Measurements from ENCODE around the gene FRYL.

Gene FRYL

DNA sequence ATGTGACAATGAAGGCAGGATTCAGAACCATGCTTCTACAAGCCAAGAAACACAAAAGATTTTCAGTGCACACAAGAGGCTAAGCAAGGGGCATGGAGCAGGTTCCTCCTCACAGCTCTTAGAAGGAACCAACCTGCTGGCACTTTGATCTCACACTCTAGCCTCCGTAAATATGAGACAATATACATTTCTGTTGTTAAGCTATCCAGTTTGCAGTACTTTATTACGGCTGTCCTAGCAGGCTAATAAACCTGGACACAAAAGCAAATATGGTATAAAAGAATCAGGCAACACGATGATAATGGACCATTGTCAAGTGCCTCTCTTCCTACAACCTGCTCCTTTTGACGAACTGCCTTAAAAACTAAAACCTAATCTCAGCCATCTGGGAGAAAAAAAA lies 175.6 kb downstream of the FRYL start:
- Histone ChIP-seq H3K9me3 (ENCODE audit: severe bottlenecking) (no peaks in the 10 kb centered on the region), H3K4me3 (ENCODE audit: severe bottlenecking) (no peak overlapping the region), H3K27ac (ENCODE audit: poor library complexity, severe bottlenecking) (no peak overlapping the region), H3K4me1 (ENCODE audit: insufficient read depth, poor library complexity, severe bottlenecking) (peaks cover 16% of the 10 kb centered on the region), H3K36me3 (ENCODE audit: low read depth) (peaks cover 41% of the 10 kb centered on the region), H3K27me3 (ENCODE audit: insufficient read depth, poor library complexity, severe bottlenecking) (no peaks in the 10 kb centered on the region)
- ATAC-seq (ENCODE audit: low read depth) (no peak), DNase-seq (ENCODE audit: low spot score) (no peak)
- TF ChIP-seq, protein P1, sequence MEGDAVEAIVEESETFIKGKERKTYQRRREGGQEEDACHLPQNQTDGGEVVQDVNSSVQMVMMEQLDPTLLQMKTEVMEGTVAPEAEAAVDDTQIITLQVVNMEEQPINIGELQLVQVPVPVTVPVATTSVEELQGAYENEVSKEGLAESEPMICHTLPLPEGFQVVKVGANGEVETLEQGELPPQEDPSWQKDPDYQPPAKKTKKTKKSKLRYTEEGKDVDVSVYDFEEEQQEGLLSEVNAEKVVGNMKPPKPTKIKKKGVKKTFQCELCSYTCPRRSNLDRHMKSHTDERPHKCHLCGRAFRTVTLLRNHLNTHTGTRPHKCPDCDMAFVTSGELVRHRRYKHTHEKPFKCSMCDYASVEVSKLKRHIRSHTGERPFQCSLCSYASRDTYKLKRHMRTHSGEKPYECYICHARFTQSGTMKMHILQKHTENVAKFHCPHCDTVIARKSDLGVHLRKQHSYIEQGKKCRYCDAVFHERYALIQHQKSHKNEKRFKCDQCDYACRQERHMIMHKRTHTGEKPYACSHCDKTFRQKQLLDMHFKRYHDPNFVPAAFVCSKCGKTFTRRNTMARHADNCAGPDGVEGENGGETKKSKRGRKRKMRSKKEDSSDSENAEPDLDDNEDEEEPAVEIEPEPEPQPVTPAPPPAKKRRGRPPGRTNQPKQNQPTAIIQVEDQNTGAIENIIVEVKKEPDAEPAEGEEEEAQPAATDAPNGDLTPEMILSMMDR (IDR thresholded peaks at IDR 0.05; ENCODE audit: poor library complexity, severe bottlenecking) = no peak

DNA sequence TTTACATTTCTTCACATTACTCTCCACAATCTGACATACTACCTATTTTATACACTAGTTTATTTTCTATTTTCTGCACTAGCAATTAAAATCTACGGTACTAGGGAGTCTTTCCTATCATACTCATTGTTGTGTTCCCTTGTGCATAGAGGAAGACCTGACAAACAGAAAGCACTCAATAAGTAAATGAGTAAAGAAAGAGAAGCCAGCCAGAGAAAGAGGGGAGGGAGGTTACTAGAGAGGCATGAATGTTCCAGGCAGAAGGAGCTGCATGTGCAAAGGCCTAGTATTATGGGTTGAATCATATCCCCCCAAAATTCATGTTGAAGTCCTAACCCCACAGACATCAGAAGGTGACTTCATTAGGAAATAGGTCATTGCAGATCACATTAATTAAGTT lies 176.0 kb downstream of the FRYL start:
- Histone ChIP-seq H3K27me3 (ENCODE audit: insufficient read depth, poor library complexity, severe bottlenecking) (no peaks in the 10 kb centered on the region), H3K4me1 (ENCODE audit: insufficient read depth, poor library complexity, severe bottlenecking) (peaks cover 16% of the 10 kb centered on the region), H3K4me3 (ENCODE audit: severe bottlenecking) (no peak overlapping the region), H3K9me3 (ENCODE audit: severe bottlenecking) (no peaks in the 10 kb centered on the region), H3K36me3 (ENCODE audit: low read depth) (peaks cover 45% of the 10 kb centered on the region), H3K27ac (ENCODE audit: poor library complexity, severe bottlenecking) (peak overlapping the region; percentile 51)
- DNase-seq (ENCODE audit: low spot score) = no peak
- TF ChIP-seq, protein P1 (IDR thresholded peaks at IDR 0.05; ENCODE audit: poor library complexity, severe bottlenecking) = no peak
- no peak for ATAC-seq (ENCODE audit: low read depth)

DNA sequence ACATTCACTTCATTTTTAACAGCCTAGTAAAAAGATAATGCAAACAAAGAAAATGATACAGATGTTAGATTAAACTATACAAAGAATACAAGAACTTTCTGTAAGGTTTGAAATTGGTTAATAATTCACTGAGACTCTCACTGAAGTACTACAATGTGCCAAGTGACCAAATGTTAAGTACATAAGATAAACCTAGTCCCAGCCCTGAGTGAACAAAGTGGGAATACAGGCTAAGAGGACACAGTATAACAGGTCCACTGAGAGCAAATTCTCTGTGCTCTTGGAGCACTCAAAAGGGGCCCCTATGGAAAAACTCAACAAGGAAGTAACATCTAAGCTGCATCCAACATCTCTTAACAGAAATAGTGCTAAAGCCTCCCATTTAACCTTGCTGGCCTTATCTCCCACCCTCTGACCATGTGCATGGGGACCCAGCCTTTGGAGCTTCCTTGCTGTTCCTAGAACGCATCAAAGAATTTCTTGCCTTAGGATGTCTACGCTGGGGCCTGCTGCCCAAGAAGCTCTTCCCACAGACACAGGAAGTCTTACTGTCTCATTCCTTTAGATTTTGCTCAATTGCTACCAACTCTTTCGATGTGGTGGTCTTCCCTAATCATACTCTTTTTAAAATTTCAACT lies 176.6 kb downstream of the FRYL start:
- peak overlapping the region; percentile 51 for H3K27ac ChIP-seq (ENCODE audit: poor library complexity, severe bottlenecking)
- H3K36me3 ChIP-seq (ENCODE audit: low read depth) = peaks cover 46% of the 10 kb centered on the region
- TF ChIP-seq, protein P1 (IDR thresholded peaks at IDR 0.05; ENCODE audit: poor library complexity, severe bottlenecking) = no peak
- H3K4me1 ChIP-seq (ENCODE audit: insufficient read depth, poor library complexity, severe bottlenecking) = peaks cover 16% of the 10 kb centered on the region
- H3K27me3 ChIP-seq (ENCODE audit: insufficient read depth, poor library complexity, severe bottlenecking) = no peaks in the 10 kb centered on the region
- ATAC-seq (ENCODE audit: low read depth) (peak; percentile 10; the same call in 1 of the 3 replicates), DNase-seq (ENCODE audit: low spot score) (no peak)
- no peaks in the 10 kb centered on the region for H3K9me3 ChIP-seq (ENCODE audit: severe bottlenecking)
- H3K4me3 ChIP-seq (ENCODE audit: severe bottlenecking) = no peak overlapping the region

DNA sequence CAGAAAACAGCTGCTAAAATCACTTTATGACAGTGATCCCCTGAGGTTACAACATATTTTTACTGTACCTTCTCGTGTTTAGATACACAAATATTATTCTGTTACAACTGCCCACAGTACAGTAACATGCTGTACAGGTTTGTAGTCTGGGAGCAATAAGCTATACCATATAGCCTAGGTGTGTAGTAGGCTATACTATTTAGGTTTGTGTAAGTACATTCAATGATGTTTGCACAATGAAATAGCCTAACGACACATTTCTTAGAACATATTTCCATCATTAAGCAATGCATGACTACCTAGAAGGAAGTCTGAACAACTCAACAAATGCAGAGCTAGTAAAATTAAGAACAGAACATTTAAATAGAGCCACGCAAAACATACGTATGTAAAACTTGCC lies 177.3 kb downstream of the FRYL start:
- no peaks in the 10 kb centered on the region for H3K9me3 ChIP-seq (ENCODE audit: severe bottlenecking)
- no peak for DNase-seq (ENCODE audit: low spot score)
- TF ChIP-seq, protein P1 (IDR thresholded peaks at IDR 0.05; ENCODE audit: poor library complexity, severe bottlenecking) = no peak
- H3K4me3 ChIP-seq (ENCODE audit: severe bottlenecking) = no peak overlapping the region
- peaks cover 16% of the 10 kb centered on the region for H3K4me1 ChIP-seq (ENCODE audit: insufficient read depth, poor library complexity, severe bottlenecking)
- no peaks in the 10 kb centered on the region for H3K27me3 ChIP-seq (ENCODE audit: insufficient read depth, poor library complexity, severe bottlenecking)
- peaks cover 44% of the 10 kb centered on the region for H3K36me3 ChIP-seq (ENCODE audit: low read depth)
- peak; percentile 66 for ATAC-seq (ENCODE audit: low read depth)
- peak overlapping the region; percentile 51 for H3K27ac ChIP-seq (ENCODE audit: poor library complexity, severe bottlenecking)

DNA sequence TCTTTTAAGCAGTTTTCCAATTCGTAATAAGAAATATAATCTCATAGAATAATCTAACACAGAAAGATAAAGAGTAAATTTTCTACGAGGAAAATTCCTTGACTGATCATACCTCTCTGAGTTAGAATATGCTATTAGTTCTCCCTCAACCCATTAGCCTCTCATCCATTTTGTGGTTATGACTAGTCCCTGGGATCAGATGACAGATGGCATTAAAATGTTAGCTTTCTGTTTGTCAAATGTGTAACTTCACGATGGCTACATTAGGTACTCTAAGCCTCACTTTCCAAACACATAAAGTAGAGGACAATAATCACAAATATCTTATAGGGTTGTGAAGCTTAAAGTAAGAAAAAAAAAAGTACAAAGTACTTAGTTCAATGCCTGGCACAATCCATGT lies 177.9 kb downstream of the FRYL start:
- Histone ChIP-seq H3K27me3 (ENCODE audit: insufficient read depth, poor library complexity, severe bottlenecking) (no peaks in the 10 kb centered on the region), H3K4me3 (ENCODE audit: severe bottlenecking) (no peak overlapping the region), H3K36me3 (ENCODE audit: low read depth) (peaks cover 47% of the 10 kb centered on the region), H3K9me3 (ENCODE audit: severe bottlenecking) (no peaks in the 10 kb centered on the region), H3K4me1 (ENCODE audit: insufficient read depth, poor library complexity, severe bottlenecking) (peaks cover 16% of the 10 kb centered on the region), H3K27ac (ENCODE audit: poor library complexity, severe bottlenecking) (peak overlapping the region; percentile 51)
- no peak for DNase-seq (ENCODE audit: low spot score)
- TF ChIP-seq, protein P1 (IDR thresholded peaks at IDR 0.05; ENCODE audit: poor library complexity, severe bottlenecking) = no peak
- peak; percentile 94 for ATAC-seq (ENCODE audit: low read depth)

Data from RWPE2 (cell line).